SK-N-SH (cell line): ENCODE data around the gene VOPP1. TPM values are rescaled to one million over a fixed set of nuclear protein-coding genes. Genes with fewer than 3 reads are reported as not detected.

Experiments
- CTCF ChIA-PET: fragments of 300-600, 350-600 bp; formaldehyde crosslinking; extraction: SDS; loops from one replicate; lab custom pipeline; 2021; lab: Yijun Ruan, JAX
- POLR2A ChIA-PET: fragments of 350-600 bp; sonication (Branson Sonifier 250); formaldehyde crosslinking; extraction: SDS; loops from one replicate; lab custom pipeline; 2020; ENCODE audit warnings: antibody characterized with exemption, inconsistent platforms; lab: Yijun Ruan, JAX
- DNase-seq: peaks from one replicate; pipeline ENCODE4 v3.0.0; 2012
- H2AFZ ChIP-seq: fragments of 200-600 bp; sonication (generic); 2 replicates; pipeline ENCODE4 v1.8.1; 2016; ENCODE audit warnings: antibody characterized with exemption, mild to moderate bottlenecking, low read depth
- H3F3A ChIP-seq: fragments of 200-600 bp; sonication (generic); replicated peaks from 2 replicates; pipeline ENCODE3; 2016; ENCODE audit warnings: antibody characterized with exemption, mild to moderate bottlenecking; ENCODE audit not compliant: insufficient read depth
- H3K27ac ChIP-seq, 2 experiments: fragments of 200-500 bp in 1 of 2; fragments of 200-600 bp in 1 of 2; sonication (Bioruptor generic) in 1 of 2; sonication (generic), shearing (Covaris generic) in 1 of 2; 2 replicates each; pipeline versions ENCODE4 v1.5.1 to v1.6.1; 2014 to 2016; ENCODE audit warnings: low read depth in 2 of 2, inconsistent platforms in 1 of 2, low read length in 1 of 2, mild to moderate bottlenecking in 1 of 2, mixed read lengths in 1 of 2
- H3K27me3 ChIP-seq: fragments of 200-600 bp; sonication (generic), shearing (Covaris generic); 2 replicates; pipeline ENCODE4 v1.6.1; 2016; ENCODE audit warnings: mixed run types; ENCODE audit not compliant: insufficient read depth
- H3K36me3 ChIP-seq, 2 experiments: fragments of 200-500 bp in 1 of 2; fragments of 200-600 bp in 1 of 2; sonication (Bioruptor generic) in 1 of 2; sonication (generic) in 1 of 2; replicated peaks in 1 of 2; 2 replicates each; pipeline versions ENCODE3 to v1.5.1; 2014 to 2016; ENCODE audit warnings: low read length in 1 of 2, mild to moderate bottlenecking in 1 of 2; ENCODE audit not compliant: insufficient read depth in 2 of 2, control insufficient read depth in 1 of 2
- H3K4me1 ChIP-seq, 2 experiments: fragments of 200-500 bp in 1 of 2; fragments of 200-600 bp in 1 of 2; sonication (Bioruptor generic) in 1 of 2; sonication (generic), shearing (Covaris generic) in 1 of 2; 2 replicates each; pipeline versions ENCODE4 v1.5.1 to v1.6.1; 2014 to 2016; ENCODE audit warnings: low read depth in 1 of 2, low read length in 1 of 2, mixed run types in 1 of 2; ENCODE audit not compliant: insufficient read depth in 2 of 2, control insufficient read depth in 1 of 2
- H3K4me2 ChIP-seq: fragments of 200-600 bp; sonication (generic), shearing (Covaris generic); 2 replicates; pipeline ENCODE4 v1.6.1; 2017; ENCODE audit warnings: mixed run types
- H3K4me3 ChIP-seq, 2 experiments: fragments of 200-500 bp in 1 of 2; fragments of 200-600 bp in 1 of 2; sonication (Bioruptor generic) in 1 of 2; sonication (generic), shearing (Covaris generic) in 1 of 2; 2 replicates each; pipeline versions ENCODE4 v1.5.1 to v1.8.1; 2014 to 2016; ENCODE audit warnings: low read depth in 2 of 2, inconsistent platforms in 1 of 2, low read length in 1 of 2, mild to moderate bottlenecking in 1 of 2, mixed read lengths in 1 of 2, moderate library complexity in 1 of 2
- H3K79me2 ChIP-seq: fragments of 200-600 bp; sonication (generic); 2 replicates; pipeline ENCODE4 v1.8.1; 2017; ENCODE audit warnings: mild to moderate bottlenecking; ENCODE audit not compliant: insufficient read depth
- H3K9ac ChIP-seq: fragments of 200-600 bp; sonication (generic); 2 replicates; pipeline ENCODE4 v1.6.1; 2017; ENCODE audit warnings: mixed run types
- H3K9me2 ChIP-seq: fragments of 200-600 bp; sonication (generic); 2 replicates; pipeline ENCODE4 v1.6.1; 2017; ENCODE audit warnings: mixed run types
- H3K9me3 ChIP-seq: fragments of 200-600 bp; sonication (generic); 2 replicates; pipeline ENCODE4 v1.6.1; 2017; ENCODE audit warnings: mixed run types, mild to moderate bottlenecking, moderate library complexity
- H4K20me1 ChIP-seq: fragments of 200-600 bp; sonication (generic); 2 replicates; pipeline ENCODE4 v1.6.1; 2017; ENCODE audit warnings: mild to moderate bottlenecking, mixed run types; ENCODE audit not compliant: insufficient read depth
- CHD2 ChIP-seq: fragments of 150-350 bp; IDR thresholded peaks from 2 replicates; pipeline ENCODE4 v1.6.1; 2018; ENCODE audit warnings: low read length; ENCODE audit not compliant: partially characterized antibody
- CTCF ChIP-seq: fragments of 200-600 bp; sonication (generic); IDR thresholded peaks from 2 replicates; pipeline ENCODE4 v1.6.1; 2017; ENCODE audit warnings: antibody characterized with exemption, mild to moderate bottlenecking, moderate library complexity
- ELF1 ChIP-seq: IDR thresholded peaks from 2 replicates; pipeline ENCODE4 v1.4.0; 2012
- EP300 ChIP-seq, 2 experiments: IDR thresholded peaks; 2 replicates each; pipeline versions ENCODE4 v1.4.0 to v1.6.1; 2012; ENCODE audit warnings: borderline replicate concordance in 1 of 2, low read depth in 1 of 2, low read length in 1 of 2
- EZH2phosphoT487 ChIP-seq: fragments of 200-600 bp; sonication (generic); IDR thresholded peaks from 2 replicates; pipeline ENCODE4 v1.6.1; 2017; ENCODE audit warnings: low read depth, mixed run types, mild to moderate bottlenecking, antibody characterized with exemption, moderate library complexity, borderline replicate concordance
- FOXJ3 ChIP-seq: sonication (generic); formaldehyde crosslinking; IDR thresholded peaks from 2 replicates; pipeline ENCODE4 v1.5.1; 2020; ENCODE audit warnings: mild to moderate bottlenecking, missing genetic modification reagents
- FOXM1 ChIP-seq: IDR thresholded peaks from 2 replicates; pipeline ENCODE4 v1.4.0; 2012; ENCODE audit warnings: low read depth, mild to moderate bottlenecking
- GABPA ChIP-seq: IDR thresholded peaks from 2 replicates; pipeline ENCODE4 v1.4.0; 2012; ENCODE audit warnings: low read depth, mild to moderate bottlenecking
- GATA2 ChIP-seq: sonication (generic); formaldehyde crosslinking; IDR thresholded peaks from 2 replicates; pipeline ENCODE4 v1.5.0; 2020; ENCODE audit warnings: mild to moderate bottlenecking, missing genetic modification reagents
- MAX ChIP-seq: IDR thresholded peaks from 2 replicates; pipeline ENCODE4 v1.4.0; 2012; ENCODE audit warnings: low read depth
- MEF2A ChIP-seq: IDR thresholded peaks from 2 replicates; pipeline ENCODE4 v1.4.0; 2012; ENCODE audit warnings: low read depth, borderline replicate concordance
- NFIC ChIP-seq: IDR thresholded peaks from 2 replicates; pipeline ENCODE4 v1.4.0; 2012; ENCODE audit warnings: borderline replicate concordance
- NRF1 ChIP-seq: IDR thresholded peaks from 2 replicates; pipeline ENCODE4 v1.6.1; 2012; ENCODE audit warnings: low read depth, mild to moderate bottlenecking, low read length
- PBX3 ChIP-seq: IDR thresholded peaks from 2 replicates; pipeline ENCODE4; 2012
- POLR2AphosphoS5 ChIP-seq: IDR thresholded peaks from 2 replicates; pipeline ENCODE4 v1.6.1; 2012; ENCODE audit warnings: low read depth, low read length
- RAD21 ChIP-seq: IDR thresholded peaks from 2 replicates; pipeline ENCODE4 v1.6.1; 2012; ENCODE audit warnings: mild to moderate bottlenecking, low read length
- RCOR1 ChIP-seq: fragments of 150-350 bp; IDR thresholded peaks from 2 replicates; pipeline ENCODE4 v1.6.1; 2017; ENCODE audit warnings: antibody characterized with exemption, low read length
- RFX5 ChIP-seq: IDR thresholded peaks from 2 replicates; pipeline ENCODE4 v1.6.1; 2012; ENCODE audit warnings: mild to moderate bottlenecking, improper control_type of control experiment, low read length
- RXRA ChIP-seq: IDR thresholded peaks from 2 replicates; pipeline ENCODE4 v1.4.0; 2012; ENCODE audit warnings: low read depth, mild to moderate bottlenecking, borderline replicate concordance
- SIN3A ChIP-seq: IDR thresholded peaks from 2 replicates; pipeline ENCODE4 v1.6.1; 2012; ENCODE audit warnings: low read depth, mild to moderate bottlenecking, low read length, moderate library complexity, borderline replicate concordance
- TAF1 ChIP-seq: IDR thresholded peaks from 2 replicates; pipeline ENCODE4 v1.6.1; 2012; ENCODE audit warnings: low read depth, mild to moderate bottlenecking, low read length, moderate library complexity, borderline replicate concordance
- TCF12 ChIP-seq: IDR thresholded peaks from 2 replicates; pipeline ENCODE4 v1.4.0; 2012
- TEAD4 ChIP-seq: IDR thresholded peaks from 2 replicates; pipeline ENCODE4 v1.4.0; 2012; ENCODE audit warnings: mild to moderate bottlenecking, borderline replicate concordance; ENCODE audit not compliant: insufficient read depth
- USF1 ChIP-seq: IDR thresholded peaks from 2 replicates; pipeline ENCODE4 v1.4.0; 2012; ENCODE audit warnings: low read depth, borderline replicate concordance
- ZBTB33 ChIP-seq: IDR thresholded peaks from 2 replicates; pipeline ENCODE4 v1.4.0; 2012; ENCODE audit warnings: low read depth, borderline replicate concordance
- WGBS: methylation state at CpG from one replicate; pipeline ENCODE4 v1.1.6; 2017; ENCODE audit warnings: low lambda C conversion rate; 5-methylcytosine and 5-hydroxymethylcytosine counted together
- polyA plus RNA-seq, 3 experiments: library from polyadenylated mRNA; depleted of rRNA; stranded (reverse); fragments of >200 nt; gene quantifications; 2 replicates each; pipeline ENCODE4 v1.2.3, GENCODE V29; 2012

VOPP1 gene
- polyA plus RNA-seq, 1 of the 3 experiments (the other 2 are of a cell fraction) = 69.5 TPM

- peak overlapping the region; percentile 81 to 91; a peak in 3 of 4 replicates for H3K27ac ChIP-seq
- H3K9ac ChIP-seq = peak overlapping the region; percentile 78
- H3K27me3 ChIP-seq = no peaks in the 10 kb centered on the region
- H3K79me2 ChIP-seq = peaks cover 71% of the 10 kb centered on the region
- H3K36me3 ChIP-seq = no peaks in the 10 kb centered on the region
- peak overlapping the region; percentile 77 to 84 for H3K4me3 ChIP-seq
- no peaks in the 10 kb centered on the region for H3K9me2 ChIP-seq
- CTCF ChIA-PET = interaction anchor here (0.7 to 4.7 kb wide), 3 partner anchors 26 to 139 kb away, joined by 3 to 30 read pairs (median 3); no protein-coding TSS in a partner anchor
- H2AFZ ChIP-seq = peak overlapping the region; percentile 73
- POLR2A ChIA-PET = no interaction called here
- H3K4me2 ChIP-seq = peak overlapping the region; percentile 75
- no peak for DNase-seq
- no peaks in the 10 kb centered on the region for H3K9me3 ChIP-seq
- WGBS = 6% methylated on average over 5 of the region's 5 CpGs
- H3K4me1 ChIP-seq = peaks cover 35 to 48% of the 10 kb centered on the region in 2 experiments
- peaks cover 36% of the 10 kb centered on the region for H3F3A ChIP-seq
- peaks cover 40% of the 10 kb centered on the region for H4K20me1 ChIP-seq
- no peak for TF ChIP-seq PBX3
- no peak for TF ChIP-seq FOXJ3
- peak; percentile 59; the same call in 1 of the 2 replicates for TF ChIP-seq ELF1
- TF ChIP-seq RCOR1 = no peak
- TF ChIP-seq RAD21 = no peak
- no peak for TF ChIP-seq RFX5
- TF ChIP-seq GATA2 (CRISPR knock-in tag) = no peak
- TF ChIP-seq USF1 = no peak
- no peak for TF ChIP-seq NRF1
- TF ChIP-seq SIN3A = peak; percentile 21; the same call in 1 of the 2 replicates
- no peak for TF ChIP-seq MEF2A
- TF ChIP-seq EP300 (IDR thresholded peaks at IDR 0.05; ENCODE audit: borderline replicate concordance in 1 of 2, low read depth in 1 of 2, low read length in 1 of 2) = peak in 1 of 2 experiments; percentile 63; a peak in 1 of 4 replicates
- TF ChIP-seq MAX = peak; percentile 33; the same call in 1 of the 2 replicates
- peak; percentile 91 for TF ChIP-seq TCF12
- TF ChIP-seq CHD2 = no peak
- no peak for TF ChIP-seq EZH2phosphoT487
- TF ChIP-seq ZBTB33 = peak; percentile 48; the same call in 1 of the 2 replicates
- TF ChIP-seq RXRA = peak; percentile 30; the same call in 1 of the 2 replicates
- TF ChIP-seq GABPA = no peak; the same call in 1 of the 2 replicates
- TF ChIP-seq POLR2AphosphoS5 = peak; percentile 74
- TF ChIP-seq TAF1 = peak; percentile 59
- no peak for TF ChIP-seq CTCF
- TF ChIP-seq TEAD4 = peak; percentile 80; the same call in 1 of the 2 replicates
- TF ChIP-seq NFIC = no peak
- no peak for TF ChIP-seq FOXM1
These were observed 1.4 kb downstream of the VOPP1 start for GRCh38 chr7:55570939-55571338.
